H9 (cell line): Measurements from ENCODE around the gene TMEM238. TPM values are rescaled to one million over a fixed set of nuclear protein-coding genes. Genes with fewer than 3 reads are reported as not detected.
A peak's percentile ranks its signal among the peaks of the same experiment; 100 is the strongest.

Experiments used
- DNase-seq: peaks from one replicate; pipeline ENCODE4 v3.0.0-alpha.2; 2017
- H2AFZ ChIP-seq: one replicate; pipeline ENCODE4 v1.6.1; 2013; ENCODE audit warnings: mild to moderate bottlenecking, low read length, control low read depth, moderate library complexity
- H2AK5ac ChIP-seq: 2 replicates; pipeline ENCODE4 v1.6.1; 2013; ENCODE audit warnings: low read length, control low read depth, mixed read lengths; ENCODE audit not compliant: insufficient read length
- H2BK120ac ChIP-seq: one replicate; pipeline ENCODE4 v1.6.1; 2013; ENCODE audit warnings: low read depth, mild to moderate bottlenecking, low read length, control low read depth, inconsistent platforms; ENCODE audit not compliant: poor library complexity, severe bottlenecking
- H2BK12ac ChIP-seq: 2 replicates; pipeline ENCODE4 v1.6.1; 2013; ENCODE audit warnings: low read length, control low read depth, mixed read lengths, low read depth; ENCODE audit not compliant: insufficient read length
- H2BK15ac ChIP-seq: 2 replicates; pipeline ENCODE4 v1.6.1; 2013; ENCODE audit warnings: low read depth, low read length, control low read depth
- H2BK20ac ChIP-seq: one replicate; pipeline ENCODE4 v1.6.1; 2013; ENCODE audit warnings: low read depth, mild to moderate bottlenecking, low read length, control low read depth, inconsistent platforms; ENCODE audit not compliant: poor library complexity, severe bottlenecking
- H2BK5ac ChIP-seq: 2 replicates; pipeline ENCODE4 v1.6.1; 2013; ENCODE audit warnings: low read length, control low read depth, mixed read lengths; ENCODE audit not compliant: insufficient read length
- H3K14ac ChIP-seq: 2 replicates; pipeline ENCODE4 v1.6.1; 2013; ENCODE audit warnings: low read length, control low read depth; ENCODE audit not compliant: insufficient read depth
- H3K18ac ChIP-seq: 2 replicates; pipeline ENCODE4 v1.6.1; 2013; ENCODE audit warnings: low read depth, mild to moderate bottlenecking, mixed read lengths, low read length, control low read depth; ENCODE audit not compliant: insufficient read length
- H3K23ac ChIP-seq: 2 replicates; pipeline ENCODE4 v1.6.1; 2013; ENCODE audit warnings: low read length, control low read depth, mixed read lengths, low read depth; ENCODE audit not compliant: insufficient read length
- H3K23me2 ChIP-seq: 2 replicates; pipeline ENCODE4 v1.6.1; 2013; ENCODE audit warnings: low read depth, mild to moderate bottlenecking, mixed read lengths, low read length, control low read depth; ENCODE audit not compliant: insufficient read length, poor library complexity, severe bottlenecking
- H3K27ac ChIP-seq: 2 replicates; pipeline ENCODE4 v1.5.1; 2013; ENCODE audit warnings: low read length, control low read depth, mixed read lengths, low read depth; ENCODE audit not compliant: insufficient read length
- H3K27me3 ChIP-seq: 2 replicates; pipeline ENCODE4 v1.6.1; 2013; ENCODE audit warnings: low read length, control low read depth, inconsistent platforms; ENCODE audit not compliant: insufficient read depth
- H3K4ac ChIP-seq: 2 replicates; pipeline ENCODE4 v1.6.1; 2013; ENCODE audit warnings: low read depth, mild to moderate bottlenecking, control low read depth, inconsistent platforms, low read length, moderate library complexity
- H3K4me1 ChIP-seq: 2 replicates; pipeline ENCODE4 v1.6.1; 2013; ENCODE audit warnings: low read length, control low read depth, inconsistent platforms; ENCODE audit not compliant: insufficient read depth
- H3K4me2 ChIP-seq: 2 replicates; pipeline ENCODE4 v1.6.1; 2013; ENCODE audit warnings: low read length, control low read depth, mixed read lengths; ENCODE audit not compliant: insufficient read length, insufficient read depth
- H3K56ac ChIP-seq: 2 replicates; pipeline ENCODE4 v1.6.1; 2013; ENCODE audit warnings: low read depth, mild to moderate bottlenecking, mixed read lengths, low read length, control low read depth; ENCODE audit not compliant: insufficient read length
- H3K79me1 ChIP-seq: 2 replicates; pipeline ENCODE4 v1.6.1; 2013; ENCODE audit warnings: low read depth, mild to moderate bottlenecking, moderate library complexity, low read length, control low read depth, inconsistent platforms; ENCODE audit not compliant: insufficient read depth, poor library complexity, severe bottlenecking
- H3K79me2 ChIP-seq: 2 replicates; pipeline ENCODE4 v1.6.1; 2013; ENCODE audit warnings: low read length, control low read depth, inconsistent platforms; ENCODE audit not compliant: insufficient read depth
- H3K9ac ChIP-seq: 2 replicates; pipeline ENCODE4 v1.6.1; 2013; ENCODE audit warnings: low read length, control low read depth, mixed read lengths; ENCODE audit not compliant: insufficient read length; ENCODE audit errors: extremely low read depth
- H3K9me3 ChIP-seq: one replicate; pipeline ENCODE4 v1.6.1; 2013; ENCODE audit warnings: low read depth, low read length, inconsistent platforms; ENCODE audit not compliant: control insufficient read depth
- H3T11ph ChIP-seq: one replicate; pipeline ENCODE4 v1.6.1; 2013; ENCODE audit warnings: mild to moderate bottlenecking, low read length, control low read depth, inconsistent platforms
- H4K20me1 ChIP-seq: one replicate; pipeline ENCODE4 v1.6.1; 2013; ENCODE audit not compliant: control insufficient read depth, insufficient read length, insufficient read depth
- H4K5ac ChIP-seq: 2 replicates; pipeline ENCODE4 v1.6.1; 2013; ENCODE audit warnings: low read depth, mild to moderate bottlenecking, mixed read lengths, low read length, control low read depth; ENCODE audit not compliant: insufficient read length
- H4K8ac ChIP-seq: replicated peaks from 2 replicates; pipeline ENCODE4 v1.6.1; 2013; ENCODE audit warnings: low read length, control low read depth, mixed read lengths, low read depth; ENCODE audit not compliant: insufficient read length
- H4K91ac ChIP-seq: 2 replicates; pipeline ENCODE4 v1.6.1; 2013; ENCODE audit warnings: low read depth, mild to moderate bottlenecking, moderate library complexity, mixed read lengths, low read length, control low read depth; ENCODE audit not compliant: insufficient read length
- H3K27ac Mint-ChIP-seq, 3 experiments: 2 replicates in 2 of 3; 3 replicates in 1 of 3; pipeline ENCODE4 v1.8.0; 2020 to 2021; ENCODE audit warnings: mixed read lengths in 3 of 3, mild to moderate bottlenecking in 1 of 3, moderate library complexity in 1 of 3
- H3K27me3 Mint-ChIP-seq: 2 replicates; pipeline ENCODE4 v1.8.0; 2021; ENCODE audit warnings: low read depth, mild to moderate bottlenecking, moderate library complexity, mixed read lengths
- H3K36me3 Mint-ChIP-seq, 3 experiments: 2 replicates in 2 of 3; 3 replicates in 1 of 3; pipeline ENCODE4 v1.8.0; 2020 to 2021; ENCODE audit warnings: low read depth in 3 of 3, mixed read lengths in 3 of 3; ENCODE audit not compliant: insufficient read depth in 1 of 3
- H3K4me1 Mint-ChIP-seq, 2 experiments: 2 replicates each; pipeline ENCODE4 v1.8.0; 2020; ENCODE audit warnings: mixed read lengths in 2 of 2
- H3K4me3 Mint-ChIP-seq, 2 experiments: 2 replicates in 1 of 2; 3 replicates in 1 of 2; pipeline ENCODE4 v1.8.0; 2020 to 2021; ENCODE audit warnings: mild to moderate bottlenecking in 2 of 2, mixed read lengths in 2 of 2, moderate library complexity in 1 of 2
- H3K9me3 Mint-ChIP-seq, 2 experiments: 2 replicates in 1 of 2; 3 replicates in 1 of 2; pipeline ENCODE4 v1.8.0; 2020; ENCODE audit warnings: mild to moderate bottlenecking in 2 of 2, mixed read lengths in 2 of 2, moderate library complexity in 1 of 2
- CTCF ChIP-seq: fragments of 200-600 bp; sonication (generic); conservative IDR thresholded peaks from 3 replicates; pipeline ENCODE4 v1.8.0; 2021; ENCODE audit warnings: antibody characterized with exemption, mild to moderate bottlenecking
- WGBS: extraction: QIAGEN DNeasy Blood & Tissue Kit; methylation state at CpG from one replicate; pipeline ENCODE4 v1.1.7; 2013; ENCODE audit warnings: missing lambda C conversion rate, low lambda C conversion rate, mixed read lengths; ENCODE audit not compliant: insufficient read length; ENCODE audit errors: extremely low coverage; 5-methylcytosine and 5-hydroxymethylcytosine counted together
- total RNA-seq: library from RNA; stranded (reverse); gene quantifications from 2 replicates; pipeline ENCODE4 v1.2.1, GENCODE V29; 2021

Gene TMEM238
- total RNA-seq, 1 experiment from 2014 or later: 4.8 TPM

- Mint-ChIP-seq H3K4me3 (peak overlapping the region; percentile 60 to 85), H3K27me3 (peaks cover 68% of the 10 kb centered on the region)
- H3K4me1 ChIP-seq: peaks cover 2% of the 10 kb centered on the region; the same call in 1 of the 2 replicates
Measured at GRCh38 chr19:55352549-55353145, 31.4 kb downstream of the TMEM238 start.

More at GRCh38 chr19:55352549-55353145, 31.4 kb downstream of the TMEM238 start:
- no peak for DNase-seq
- no peaks in the 10 kb centered on the region for H3K79me2 ChIP-seq
- peaks cover 9% of the 10 kb centered on the region for H3K23me2 ChIP-seq
- no peak overlapping the region for H2BK5ac ChIP-seq
- H2BK12ac ChIP-seq: no peak overlapping the region
- no peak for TF ChIP-seq CTCF
- peak overlapping the region; percentile 65 for H3K4me2 ChIP-seq
- H3K23ac ChIP-seq: no peak overlapping the region
- no CpG with 5 or more reads among the region's 25 CpGs for WGBS
- no peak overlapping the region for H2AFZ ChIP-seq
- Mint-ChIP-seq H3K9me3 (no peaks in the 10 kb centered on the region; a peak in 1 of 5 replicates), H3K36me3 (peaks cover 2 to 35% (median 11%) of the 10 kb centered on the region in 3 experiments; a peak in 6 of 7 replicates), H3K4me1 (peaks cover 62 to 65% of the 10 kb centered on the region in 2 experiments), H3K27ac (no peak overlapping the region)
- peaks cover 17% of the 10 kb centered on the region; the same call in 1 of the 2 replicates for H3K27me3 ChIP-seq
- no peaks in the 10 kb centered on the region for H3K9me3 ChIP-seq
- no peaks in the 10 kb centered on the region for H3K79me1 ChIP-seq
- H2BK120ac ChIP-seq: no peak overlapping the region
- H3K27ac ChIP-seq: no peak overlapping the region
- H2BK15ac ChIP-seq: no peak overlapping the region
- no peak overlapping the region for H3K4ac ChIP-seq
- H4K5ac ChIP-seq: no peak overlapping the region
- H3T11ph ChIP-seq: no peak overlapping the region
- no peak overlapping the region for H3K14ac ChIP-seq
- no peak overlapping the region for H3K18ac ChIP-seq
- no peak overlapping the region for H4K8ac ChIP-seq
- no peak overlapping the region for H2AK5ac ChIP-seq
- no peak overlapping the region for H2BK20ac ChIP-seq
- no peak overlapping the region for H3K9ac ChIP-seq
- H4K91ac ChIP-seq: no peak overlapping the region
- no peaks in the 10 kb centered on the region for H4K20me1 ChIP-seq
- H3K56ac ChIP-seq: no peak overlapping the region
